BLaER1 treated with 17β-estradiol and CSF1 and Interleukin-3, amounts not matched to agents 10 nM and 100 nM (cell line): ENCODE results near the gene ENC1.

ENCODE experiments used
- H3K27ac ChIP-seq, 11 experiments: shearing (Covaris generic); formaldehyde crosslinking; 2 replicates each; pipeline ENCODE4 v1.8.1; 2022
- H3K27me3 ChIP-seq, 11 experiments: shearing (Covaris generic); formaldehyde crosslinking; 2 replicates each; pipeline ENCODE4 v1.8.1; 2022
- H3K36me3 ChIP-seq, 11 experiments: shearing (Covaris generic); formaldehyde crosslinking; 2 replicates each; pipeline ENCODE4 v1.8.1; 2022
- H3K4me1 ChIP-seq, 10 experiments: shearing (Covaris generic); formaldehyde crosslinking; 2 replicates each; pipeline ENCODE4 v1.8.1; 2022
- H3K4me2 ChIP-seq, 11 experiments: shearing (Covaris generic); formaldehyde crosslinking; 2 replicates each; pipeline ENCODE4 v1.8.1; 2022
- H3K4me3 ChIP-seq, 10 experiments: shearing (Covaris generic); formaldehyde crosslinking; 2 replicates each; pipeline ENCODE4 v1.8.1; 2022
- H3K9ac ChIP-seq, 11 experiments: shearing (Covaris generic); formaldehyde crosslinking; 2 replicates each; pipeline ENCODE4 v1.8.1; 2022
- H3K9me3 ChIP-seq, 11 experiments: shearing (Covaris generic); formaldehyde crosslinking; replicated peaks in 1 of 11; 2 replicates each; pipeline ENCODE4 v1.8.1; 2022
- H4K20me1 ChIP-seq, 11 experiments: shearing (Covaris generic); formaldehyde crosslinking; 2 replicates each; pipeline ENCODE4 v1.8.1; 2022
- Cebpa-rat ChIP-seq, 11 experiments: shearing (Covaris generic); IDR thresholded peaks; 2 replicates each; pipeline ENCODE4 v1.8.1; 2022

ENC1 gene

DNA sequence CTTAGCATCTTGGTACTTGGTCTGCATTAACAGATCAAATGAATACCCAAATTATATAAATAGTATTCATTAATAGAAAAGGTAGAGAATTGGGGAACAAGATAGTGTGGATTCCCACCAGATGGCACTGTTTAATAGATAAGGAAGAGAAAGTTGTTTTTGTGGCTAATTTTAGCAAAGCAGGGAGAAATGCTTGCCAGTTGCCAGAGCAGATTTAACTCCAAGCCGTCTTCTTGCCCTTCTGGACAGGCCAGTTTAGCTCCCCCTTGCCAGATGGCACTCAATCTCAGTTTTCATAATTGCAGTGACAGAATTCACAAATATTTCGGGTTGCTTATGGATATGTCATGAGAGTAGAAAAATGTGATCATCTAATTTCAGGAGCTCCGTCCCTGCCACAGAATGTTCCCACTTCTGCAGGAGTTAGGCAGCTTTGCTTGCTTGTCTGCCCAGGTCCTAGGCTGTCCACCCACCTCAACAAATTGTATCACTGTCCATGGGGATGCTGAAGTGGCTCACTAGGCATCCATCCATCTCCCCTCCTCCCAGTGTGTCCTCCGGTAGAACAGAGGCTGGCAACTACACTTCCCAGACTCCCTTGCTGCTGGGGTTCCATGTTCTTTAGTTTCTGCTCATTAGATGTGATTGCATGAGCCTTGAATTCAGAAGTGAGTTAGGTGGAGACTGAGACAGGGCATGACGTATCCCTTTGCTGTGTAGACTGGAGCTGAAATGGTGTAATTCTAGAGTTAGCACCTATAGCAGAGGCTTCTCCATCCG lies 32.7 kb upstream of the ENC1 start:
- H3K4me2 ChIP-seq, result peak overlapping the region in 7 of 11 experiments; percentile 10 to 40 (median 31); a peak in 11 of 22 replicates

DNA sequence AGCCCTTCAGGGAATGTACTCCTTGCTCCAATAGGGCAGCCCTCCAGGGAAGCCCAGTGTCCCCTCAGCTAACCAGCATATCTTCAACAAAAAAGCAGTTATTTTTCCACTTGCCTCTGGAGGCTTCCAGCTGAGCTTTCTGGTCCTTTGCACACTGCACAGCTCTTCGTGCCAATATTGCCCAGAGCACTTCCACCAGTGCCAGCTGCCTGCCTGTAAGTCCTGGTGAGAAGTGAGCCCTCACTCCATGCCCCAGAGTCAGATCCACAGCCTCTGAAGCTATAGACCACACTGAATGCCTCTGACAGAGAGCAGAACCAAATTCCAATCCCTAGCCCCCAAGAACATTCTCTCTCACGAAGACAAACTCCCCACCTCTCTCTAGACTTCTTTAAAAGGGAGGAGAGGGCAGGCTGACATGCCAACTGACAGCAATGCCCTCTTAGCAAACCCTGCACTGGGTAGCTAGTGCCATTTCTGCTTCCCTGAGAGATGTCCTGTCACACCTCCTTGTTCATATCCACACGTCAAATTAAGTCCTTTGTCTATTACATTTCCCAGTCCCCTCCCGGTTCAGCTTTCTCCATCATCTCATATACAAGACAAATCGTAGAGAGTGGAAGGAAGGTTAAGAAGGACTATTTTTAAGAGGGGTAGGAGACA lies 31.8 kb upstream of the ENC1 start:
- Histone ChIP-seq H3K4me3 (no peak overlapping the region), H3K4me2 (no peak overlapping the region), H4K20me1 (peaks cover 0 to 4% (median 0%) of the 10 kb centered on the region in 11 experiments; a peak in 1 of 22 replicates), H3K27me3 (no peaks in the 10 kb centered on the region), H3K27ac (no peak overlapping the region), H3K9me3 (peaks cover 14 to 17% (median 15%) of the 10 kb centered on the region in 11 experiments), H3K36me3 (no peaks in the 10 kb centered on the region), H3K4me1 (peaks cover 5 to 18% (median 6%) of the 10 kb centered on the region in 10 experiments; a peak in 15 of 20 replicates), H3K9ac (no peak overlapping the region)
- TF ChIP-seq Cebpa-rat (IDR thresholded peaks at IDR 0.05), result no peak

More for the DNA sequence above, 32.7 kb upstream of the ENC1 start:
- peaks cover 5 to 9% (median 6%) of the 10 kb centered on the region in 10 experiments; a peak in 15 of 20 replicates for H3K4me1 ChIP-seq
- TF ChIP-seq Cebpa-rat (IDR thresholded peaks at IDR 0.05), result no peak
- H3K27me3 ChIP-seq, result no peaks in the 10 kb centered on the region
- H3K9ac ChIP-seq, result 0 out of 22 replicates have a peak overlapping the region, but pooled peaks of 1 of the 11 experiments have one; percentile 11
- peaks cover 0 to 4% (median 0%) of the 10 kb centered on the region in 11 experiments; a peak in 1 of 22 replicates for H4K20me1 ChIP-seq
- no peaks in the 10 kb centered on the region for H3K36me3 ChIP-seq
- H3K9me3 ChIP-seq, result peaks cover 14 to 17% (median 15%) of the 10 kb centered on the region in 11 experiments
- H3K4me3 ChIP-seq, result no peak overlapping the region
- H3K27ac ChIP-seq, result peak overlapping the region in 2 of 11 experiments; percentile 11 to 13; a peak in 4 of 22 replicates

GRCh38 chr5:74670396-74671038 lies 30.0 kb upstream of the ENC1 start:
- no peak overlapping the region for H3K4me3 ChIP-seq
- TF ChIP-seq Cebpa-rat (IDR thresholded peaks at IDR 0.05), result no peak
- H3K4me1 ChIP-seq, result peaks cover 5 to 28% (median 6%) of the 10 kb centered on the region in 10 experiments; a peak in 15 of 20 replicates
- H3K27ac ChIP-seq, result no peak overlapping the region
- H3K36me3 ChIP-seq, result no peaks in the 10 kb centered on the region
- H4K20me1 ChIP-seq, result peaks cover 0 to 4% (median 0%) of the 10 kb centered on the region in 11 experiments; a peak in 1 of 22 replicates
- no peak overlapping the region for H3K4me2 ChIP-seq
- peaks cover 14 to 17% (median 15%) of the 10 kb centered on the region in 11 experiments for H3K9me3 ChIP-seq
- no peak overlapping the region for H3K9ac ChIP-seq
- no peaks in the 10 kb centered on the region for H3K27me3 ChIP-seq

DNA sequence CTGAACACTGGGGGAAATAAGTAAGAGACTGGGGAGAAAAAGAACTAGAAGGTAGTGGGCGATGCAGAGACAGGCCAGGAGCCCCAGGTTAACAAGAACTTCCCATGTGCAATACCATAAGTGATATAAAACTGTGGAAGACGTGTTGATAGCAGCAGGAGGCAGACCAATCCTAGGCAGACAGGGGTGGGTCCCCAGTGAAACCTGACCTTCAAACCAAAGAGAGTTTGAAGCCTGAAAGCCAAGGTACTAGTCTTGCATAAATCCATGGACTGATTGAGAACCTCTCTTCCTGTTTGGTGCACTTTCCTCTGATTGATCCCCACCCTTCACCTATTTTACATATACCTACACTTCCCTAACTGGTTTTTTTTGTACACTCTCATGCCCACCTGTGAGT lies 29.3 kb upstream of the ENC1 start:
- H3K9me3 ChIP-seq, result peaks cover 14 to 17% (median 15%) of the 10 kb centered on the region in 11 experiments
- H3K4me1 ChIP-seq, result peaks cover 5 to 30% (median 6%) of the 10 kb centered on the region in 10 experiments; a peak in 15 of 20 replicates
- H3K27me3 ChIP-seq, result no peaks in the 10 kb centered on the region
- TF ChIP-seq Cebpa-rat (IDR thresholded peaks at IDR 0.05), result no peak
- no peak overlapping the region for H3K27ac ChIP-seq
- H3K4me2 ChIP-seq, result no peak overlapping the region
- peaks cover 0 to 4% (median 0%) of the 10 kb centered on the region in 11 experiments; a peak in 1 of 22 replicates for H4K20me1 ChIP-seq
- H3K9ac ChIP-seq, result no peak overlapping the region
- H3K36me3 ChIP-seq, result no peaks in the 10 kb centered on the region
- H3K4me3 ChIP-seq, result no peak overlapping the region

DNA sequence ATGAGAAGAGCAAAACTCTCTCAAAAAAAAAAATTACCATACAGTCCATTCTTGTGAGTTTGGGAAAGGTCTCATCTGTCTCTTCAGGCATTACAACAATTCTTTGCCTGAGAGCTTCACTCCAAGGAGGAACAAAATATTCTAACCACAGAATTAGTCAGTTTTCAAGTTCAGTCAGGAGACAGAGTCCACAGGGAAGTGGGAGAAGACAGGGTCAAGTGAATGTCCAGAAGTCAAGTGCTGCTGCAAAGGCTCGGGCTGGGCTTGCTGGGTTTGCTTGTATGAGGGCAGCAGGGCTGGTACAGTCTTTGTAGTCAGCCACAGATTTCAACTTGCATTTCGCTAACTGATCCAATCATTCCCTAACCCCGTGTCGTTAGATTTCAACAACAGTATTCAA lies 26.9 kb upstream of the ENC1 start:
- H3K9ac ChIP-seq, result no peak overlapping the region

GRCh38 chr5:74665816-74666215 lies 25.3 kb upstream of the ENC1 start:
- no peak overlapping the region for H3K27ac ChIP-seq
- no peak for TF ChIP-seq Cebpa-rat (IDR thresholded peaks at IDR 0.05)
- no peaks in the 10 kb centered on the region for H3K27me3 ChIP-seq
- H3K4me1 ChIP-seq, result peaks cover 0 to 25% (median 0%) of the 10 kb centered on the region in 10 experiments; a peak in 7 of 20 replicates
- no peaks in the 10 kb centered on the region for H4K20me1 ChIP-seq
- no peak overlapping the region for H3K4me2 ChIP-seq
- H3K36me3 ChIP-seq, result no peaks in the 10 kb centered on the region
- no peak overlapping the region for H3K4me3 ChIP-seq
- H3K9ac ChIP-seq, result no peak overlapping the region
- peaks cover 14 to 17% (median 15%) of the 10 kb centered on the region in 11 experiments for H3K9me3 ChIP-seq

More for the DNA sequence above, 26.9 kb upstream of the ENC1 start:
- TF ChIP-seq Cebpa-rat (IDR thresholded peaks at IDR 0.05), result no peak
- Histone ChIP-seq H3K4me1 (peaks cover 0 to 25% (median 0%) of the 10 kb centered on the region in 10 experiments; a peak in 6 of 20 replicates), H3K27ac (no peak overlapping the region), H3K4me2 (peak overlapping the region in 3 of 11 experiments; percentile 9 to 69 (median 69); a peak in 5 of 22 replicates), H4K20me1 (peaks cover 0 to 4% (median 0%) of the 10 kb centered on the region in 11 experiments; a peak in 1 of 22 replicates), H3K9me3 (peaks cover 14 to 17% (median 15%) of the 10 kb centered on the region in 11 experiments), H3K4me3 (no peak overlapping the region), H3K27me3 (no peaks in the 10 kb centered on the region), H3K36me3 (no peaks in the 10 kb centered on the region)

GRCh38 chr5:74665273-74665672 lies 24.7 kb upstream of the ENC1 start:
- no peak for TF ChIP-seq Cebpa-rat (IDR thresholded peaks at IDR 0.05)
- Histone ChIP-seq H3K9me3 (peaks cover 9 to 12% (median 9%) of the 10 kb centered on the region in 11 experiments), H3K4me2 (0 out of 22 replicates have a peak overlapping the region, but pooled peaks of 1 of the 11 experiments have one; percentile 9), H3K4me3 (no peak overlapping the region), H3K9ac (no peak overlapping the region), H3K27ac (no peak overlapping the region), H3K4me1 (peaks cover 0 to 25% (median 0%) of the 10 kb centered on the region in 10 experiments; a peak in 7 of 20 replicates), H3K27me3 (no peaks in the 10 kb centered on the region), H4K20me1 (no peaks in the 10 kb centered on the region), H3K36me3 (no peaks in the 10 kb centered on the region)

DNA sequence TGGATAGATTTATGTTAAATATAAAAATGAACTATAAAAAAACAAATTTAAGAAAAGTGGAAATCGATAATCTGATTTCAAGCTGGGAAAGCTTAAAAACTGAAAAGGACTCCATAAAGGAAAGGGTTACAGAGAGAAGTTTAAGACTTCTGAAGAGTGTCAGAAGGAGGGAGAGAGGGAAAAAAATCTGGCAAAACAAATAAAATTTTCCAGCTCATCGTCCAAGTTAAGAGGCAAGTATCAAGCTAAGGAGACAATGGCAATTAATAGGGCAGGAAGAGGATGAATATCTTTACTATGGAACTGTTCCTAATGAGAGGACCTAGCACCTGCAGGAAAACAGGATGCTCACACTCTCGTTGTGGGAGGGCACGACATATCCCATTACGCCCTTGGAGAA lies 24.0 kb upstream of the ENC1 start:
- Histone ChIP-seq H3K9ac (no peak overlapping the region), H3K27me3 (no peaks in the 10 kb centered on the region), H3K4me3 (no peak overlapping the region), H3K9me3 (peaks cover 2 to 4% (median 2%) of the 10 kb centered on the region in 11 experiments; a peak in 20 of 22 replicates), H3K27ac (no peak overlapping the region), H3K4me1 (peaks cover 0 to 25% (median 0%) of the 10 kb centered on the region in 10 experiments; a peak in 7 of 20 replicates), H3K4me2 (no peak overlapping the region), H4K20me1 (no peaks in the 10 kb centered on the region), H3K36me3 (no peaks in the 10 kb centered on the region)
- no peak for TF ChIP-seq Cebpa-rat (IDR thresholded peaks at IDR 0.05)
